Measurements from ENCODE around the gene KTN1.

KTN1 gene

DNA sequence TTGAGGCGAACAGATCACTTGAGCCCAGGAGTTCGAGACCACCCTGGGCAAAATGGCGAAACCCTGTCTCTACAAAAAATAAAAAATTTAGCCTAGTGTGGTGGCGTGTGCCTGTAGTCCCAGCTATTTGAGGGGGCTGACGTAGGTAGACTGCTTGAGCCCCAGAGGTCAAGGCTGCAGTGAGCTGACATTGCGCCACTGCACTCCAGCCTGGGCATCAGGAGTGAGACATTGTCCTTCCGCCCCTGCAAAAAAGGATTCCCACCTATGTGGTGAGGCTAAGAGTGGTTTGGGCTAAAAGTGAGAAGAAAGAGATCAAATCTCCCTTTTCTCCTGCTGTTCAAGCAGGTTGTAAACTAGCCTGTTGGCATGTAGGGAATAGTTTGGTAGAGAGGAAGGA is 5.0 kb upstream of the KTN1 start:
- DNase-seq: no peak
- intact Hi-C loops (cut with DNase I): loop anchor here (5.0 kb wide), 1 partner anchor 163 kb away; the partner anchor contains the start of gene ATG14

DNA sequence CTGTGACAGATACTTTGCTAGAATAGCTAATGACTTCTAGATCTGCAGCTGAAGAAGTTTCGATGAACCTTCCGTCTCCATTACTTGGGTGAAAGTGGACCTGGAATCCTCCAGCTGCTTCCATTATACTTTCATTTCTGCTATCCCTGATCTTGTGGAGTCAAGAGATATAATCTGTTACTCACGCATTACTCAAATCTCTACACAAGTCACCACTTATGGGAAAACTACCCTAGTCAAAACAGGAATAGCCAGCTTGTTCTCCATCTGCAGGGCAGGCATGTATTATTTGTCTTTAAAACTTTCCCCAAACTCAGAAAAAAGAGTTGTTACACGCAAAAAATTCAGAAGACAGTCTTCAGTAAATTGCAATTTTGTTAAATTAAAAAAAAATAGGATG is 2.8 kb upstream of the KTN1 start:
- DNase-seq: no peak
- intact Hi-C loops (cut with DNase I): loop anchor here (5.0 kb wide), 1 partner anchor 165 kb away; the partner anchor contains the start of gene ATG14

DNA sequence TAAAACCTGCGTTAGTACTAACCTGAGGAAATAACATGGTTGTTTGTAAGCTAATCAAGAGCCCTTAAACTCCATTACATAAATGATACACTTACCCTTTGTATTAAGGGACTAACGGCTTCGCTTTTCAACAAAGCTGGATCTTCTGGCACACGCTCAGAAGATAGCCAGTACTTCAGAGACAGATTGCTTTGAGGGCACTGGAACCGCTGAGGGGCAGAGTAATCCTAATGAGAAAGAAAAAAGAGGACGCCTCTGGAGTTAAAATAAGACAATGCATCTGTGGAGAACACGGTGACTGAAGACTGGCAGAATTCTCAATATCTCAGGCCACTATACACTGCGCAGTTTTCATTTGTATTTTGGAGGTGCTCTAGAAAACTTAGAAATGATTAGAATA is 1.5 kb upstream of the KTN1 start:
- no peak for DNase-seq
- intact Hi-C loops (cut with DNase I): loop anchor here (5.0 kb wide), 1 partner anchor 166 kb away; the partner anchor contains the start of gene ATG14

DNA sequence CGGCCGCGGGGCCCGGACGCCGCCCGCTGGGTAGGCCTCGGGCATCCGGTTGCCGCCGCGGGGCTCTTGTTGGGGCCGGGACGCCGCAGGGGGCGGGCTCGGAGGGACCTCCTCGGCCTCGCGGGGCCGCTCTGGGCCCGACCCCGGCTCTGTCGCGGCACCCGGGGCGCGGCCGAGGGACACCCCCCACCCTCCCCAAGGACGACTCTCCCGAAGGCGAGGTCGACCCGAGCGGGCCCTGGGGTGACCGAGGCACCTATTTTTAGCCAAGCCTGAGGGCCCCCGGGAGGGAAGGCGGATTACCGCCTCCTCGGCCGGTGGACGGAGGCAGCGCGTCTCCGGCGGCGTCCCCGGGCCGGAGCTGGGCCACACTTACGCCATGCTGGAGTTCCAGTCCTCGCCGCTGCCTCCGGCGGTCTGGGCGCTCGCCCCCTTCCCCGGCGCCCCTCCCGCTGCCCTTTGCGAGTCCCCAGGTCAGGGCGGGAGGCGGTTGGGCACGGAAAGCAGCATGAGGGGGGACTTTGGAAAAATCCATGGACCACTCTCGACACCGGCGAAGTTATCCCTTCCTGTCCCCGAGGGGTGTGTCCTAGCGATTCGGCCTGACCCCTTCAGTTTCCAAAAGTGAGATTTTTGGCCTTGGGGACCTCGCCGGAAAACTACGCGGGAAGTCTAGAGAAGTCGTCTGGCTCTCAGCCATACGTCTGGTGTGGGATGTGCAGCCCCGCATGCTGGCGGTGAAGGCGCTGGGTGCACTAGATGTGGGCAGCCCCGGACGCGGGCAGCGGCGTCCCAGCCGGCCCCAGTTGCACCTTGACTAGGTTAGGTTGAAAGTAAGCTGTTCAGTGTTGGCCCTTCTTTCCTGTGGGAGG is 699 bp downstream of the KTN1 start:
- intact Hi-C loops (cut with DNase I): loop anchor here (10.0 kb wide), 2 partner anchors 526 to 534 kb away; partner anchors contain the start of genes MAPK1IP1L and PELI2
- DNase-seq: peak in 8 of 10 donors; percentile 22 to 84 (median 33)

DNA sequence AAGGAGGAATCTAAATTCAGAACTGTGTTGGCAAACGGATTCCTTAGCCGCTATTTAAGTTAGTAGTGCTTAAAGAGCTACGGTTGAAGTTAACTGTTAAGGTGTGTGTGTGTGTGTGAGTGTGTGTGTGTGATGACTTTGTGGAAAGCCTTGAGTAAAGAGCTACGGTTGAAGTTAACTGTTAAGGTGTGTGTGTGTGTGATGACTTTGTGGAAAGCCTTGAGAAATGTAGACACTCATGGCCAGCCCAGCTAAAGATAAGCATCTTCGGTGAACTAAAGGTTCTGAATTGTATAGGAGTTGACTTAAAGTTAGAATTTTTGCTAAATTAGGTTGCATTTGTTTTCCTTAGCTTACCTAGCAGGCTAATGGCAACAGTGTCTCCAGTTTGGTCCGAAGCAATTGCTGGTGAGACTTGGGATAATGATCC is 1.4 kb downstream of the KTN1 start:
- intact Hi-C loops (cut with DNase I): loop anchor here (10.0 kb wide), 2 partner anchors 527 to 533 kb away; partner anchors contain the start of genes MAPK1IP1L and PELI2
- DNase-seq: no peak

DNA sequence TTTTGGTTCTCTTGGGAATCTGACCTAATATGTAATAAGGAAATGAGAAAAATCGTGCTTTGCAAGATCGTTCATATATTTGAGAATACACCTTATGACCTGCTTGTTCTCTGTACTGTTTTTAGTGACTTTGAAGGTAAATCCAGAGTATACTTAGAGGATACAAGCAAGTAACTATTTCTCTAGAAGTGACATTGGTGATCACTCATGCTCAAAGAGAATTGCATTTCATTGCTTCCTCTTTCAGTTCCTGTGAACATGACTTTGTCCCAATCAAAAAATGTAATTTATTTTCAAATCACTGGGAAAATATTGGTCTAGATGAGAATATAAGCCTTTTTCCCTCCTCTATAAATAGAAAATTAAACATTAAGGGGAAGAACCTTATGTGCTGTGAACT is 2.7 kb downstream of the KTN1 start:
- DNase-seq: no peak
- intact Hi-C loops (cut with DNase I): loop anchor here (10.0 kb wide), 2 partner anchors 528 to 532 kb away; partner anchors contain the start of genes MAPK1IP1L and PELI2

DNA sequence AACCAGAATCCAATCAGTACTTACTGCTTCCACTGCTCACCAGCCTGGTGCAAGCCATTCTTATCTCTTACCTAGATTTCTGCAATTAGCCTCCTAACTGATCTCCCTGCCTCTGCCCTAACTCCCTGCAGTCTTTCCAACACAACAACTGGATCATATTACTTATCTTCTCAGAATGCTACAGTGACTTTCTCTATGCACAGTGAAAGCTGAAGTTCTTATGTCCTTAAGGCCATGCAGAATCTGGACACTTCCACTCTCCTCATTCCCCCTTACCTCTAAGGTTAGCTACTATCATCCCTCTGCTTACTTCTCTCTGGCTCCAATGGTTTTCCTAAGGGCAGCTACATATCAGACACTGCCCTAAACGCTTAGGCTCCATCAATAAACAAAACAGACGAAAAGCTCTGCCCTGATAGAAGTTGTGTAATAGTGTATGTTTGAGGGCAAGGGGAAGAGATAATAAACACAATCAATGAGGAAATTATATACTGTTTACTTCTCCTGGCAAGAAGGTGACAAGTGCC is 4.0 kb downstream of the KTN1 start:
- no peak for DNase-seq
- intact Hi-C loops (cut with DNase I): loop anchor here (10.0 kb wide), 2 partner anchors 529 to 531 kb away; partner anchors contain the start of genes MAPK1IP1L and PELI2

DNA sequence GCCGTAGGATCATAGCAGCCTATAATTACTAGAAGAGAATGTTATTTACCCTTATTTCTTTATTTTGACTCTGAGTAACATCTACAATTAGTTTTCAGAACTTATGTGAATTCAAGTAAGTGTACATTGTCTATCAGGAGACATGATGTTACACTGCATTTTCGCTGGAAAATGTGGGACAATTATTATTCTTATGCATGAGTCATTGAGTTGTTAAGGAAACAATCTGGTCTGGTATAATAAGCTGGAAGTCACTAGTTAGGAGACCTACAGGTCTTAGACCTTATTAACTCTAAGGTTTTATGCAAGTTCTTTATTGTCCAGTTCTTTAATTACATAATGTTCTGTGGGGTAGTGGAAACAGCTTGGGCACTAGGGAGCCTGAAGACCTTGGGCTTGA is 5.8 kb downstream of the KTN1 start:
- no peak for DNase-seq
- intact Hi-C loops (cut with DNase I): loop anchor here (10.0 kb wide), 2 partner anchors 529 to 531 kb away; partner anchors contain the start of genes MAPK1IP1L and PELI2

DNA sequence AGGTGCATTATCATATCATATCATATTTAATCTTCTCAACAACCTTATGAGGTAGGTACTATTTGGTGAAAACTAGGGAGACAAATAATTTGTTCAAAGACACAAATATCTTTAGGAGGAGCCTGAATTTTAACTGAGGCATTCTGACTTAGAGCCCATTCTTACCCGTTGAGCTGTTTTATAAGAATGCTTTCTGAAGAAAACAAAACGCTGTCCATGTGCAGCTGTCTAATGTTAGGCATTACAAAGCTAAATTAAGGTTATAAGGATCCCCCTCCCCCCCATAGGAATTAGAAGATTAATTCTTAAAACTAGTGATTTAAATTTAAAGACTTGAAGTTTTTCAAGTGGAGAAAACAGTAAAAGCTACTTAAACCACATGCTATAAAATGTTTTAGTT is 6.4 kb downstream of the KTN1 start:
- no peak for DNase-seq
- intact Hi-C loops (cut with DNase I): loop anchor here (10.0 kb wide), 2 partner anchors 528 to 532 kb away; partner anchors contain the start of genes MAPK1IP1L and PELI2

DNA sequence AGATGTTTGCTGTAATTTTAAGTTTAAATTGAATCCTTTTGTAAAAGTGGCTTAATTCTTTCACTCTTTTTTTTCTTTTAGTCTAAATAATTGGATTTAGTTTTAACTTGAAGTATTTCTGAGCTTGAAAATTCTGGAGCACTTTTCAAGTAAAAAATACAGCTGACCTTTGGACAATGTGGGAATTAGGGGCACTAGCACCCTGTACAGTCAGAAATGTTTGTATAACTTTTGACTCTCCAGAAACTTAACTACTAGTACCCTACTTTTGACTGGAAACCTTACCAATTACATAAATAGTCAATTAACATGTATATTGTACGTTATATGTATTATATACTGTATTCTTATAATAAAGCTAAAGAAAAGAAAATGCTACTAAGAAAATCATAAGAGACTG is 7.8 kb downstream of the KTN1 start:
- no peak for DNase-seq
- intact Hi-C loops (cut with DNase I): loop anchor here (10.0 kb wide), 2 partner anchors 527 to 533 kb away; partner anchors contain the start of genes MAPK1IP1L and PELI2

DNA sequence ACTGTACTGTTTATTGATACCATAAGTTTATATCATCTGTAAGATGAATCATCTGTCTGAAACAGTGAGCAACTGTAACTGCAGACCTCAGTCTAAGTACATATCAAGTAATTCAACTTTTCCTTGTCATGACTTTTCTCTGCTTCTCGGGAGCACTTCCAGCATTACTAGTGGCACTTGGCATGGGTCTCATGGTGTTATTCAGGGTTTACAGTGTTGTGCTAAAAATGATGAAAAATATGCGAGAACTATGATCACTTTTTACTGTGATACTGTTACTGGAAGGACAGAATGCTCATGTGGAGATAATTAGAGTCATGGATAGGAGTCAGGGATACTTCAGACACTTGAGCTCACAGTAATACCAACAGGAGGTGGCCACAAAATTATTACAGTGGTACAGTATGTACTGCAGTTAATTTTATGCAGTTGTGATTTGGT is 8.3 kb downstream of the KTN1 start:
- DNase-seq: no peak
- intact Hi-C loops (cut with DNase I): loop anchor here (10.0 kb wide), 2 partner anchors 527 to 533 kb away; partner anchors contain the start of genes MAPK1IP1L and PELI2

DNA sequence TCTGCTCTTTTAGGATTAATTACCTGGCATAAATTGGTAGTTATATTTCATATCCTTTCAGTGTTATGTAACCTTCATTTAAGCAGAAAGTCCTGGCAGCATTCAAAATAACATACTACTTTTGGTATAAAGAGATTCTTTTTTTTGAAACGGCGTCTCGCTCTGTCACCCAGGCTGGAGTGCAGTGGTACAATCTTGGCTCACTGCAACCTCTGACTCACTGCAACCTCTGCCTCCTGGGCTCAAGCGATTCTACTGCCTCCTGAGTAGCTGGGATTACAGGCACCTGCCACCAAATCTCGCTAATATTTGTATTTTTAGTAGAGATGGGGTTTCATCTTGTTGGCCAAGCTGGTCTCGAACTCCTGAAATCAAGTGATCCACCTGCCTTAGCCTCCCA is 9.2 kb downstream of the KTN1 start:
- intact Hi-C loops (cut with DNase I): loop anchor here (10.0 kb wide), 2 partner anchors 526 to 534 kb away; partner anchors contain the start of genes MAPK1IP1L and PELI2

DNA sequence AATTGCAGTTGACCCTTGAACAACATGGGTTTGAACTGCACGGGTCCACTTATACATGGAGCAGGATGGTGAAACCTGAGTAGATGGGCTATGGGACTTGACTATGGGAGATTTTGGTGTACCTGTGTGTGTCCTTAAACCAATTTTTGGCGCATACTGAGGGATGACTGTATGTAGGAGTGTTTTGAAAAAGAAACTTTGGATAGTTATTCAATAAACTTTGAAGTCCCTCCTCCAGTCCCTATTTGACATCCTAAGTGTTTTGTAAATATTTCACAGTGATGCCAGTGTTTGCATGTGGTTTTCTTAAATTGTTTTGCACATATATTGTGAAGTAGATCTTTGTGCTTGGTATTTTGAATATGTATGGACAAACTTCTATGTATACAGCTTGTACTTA is 12.4 kb downstream of the KTN1 start:
- intact Hi-C loops (cut with DNase I): no loop called here
- no peak for DNase-seq

More for the DNA sequence above, 9.2 kb downstream of the KTN1 start:
- no peak for DNase-seq

DNA sequence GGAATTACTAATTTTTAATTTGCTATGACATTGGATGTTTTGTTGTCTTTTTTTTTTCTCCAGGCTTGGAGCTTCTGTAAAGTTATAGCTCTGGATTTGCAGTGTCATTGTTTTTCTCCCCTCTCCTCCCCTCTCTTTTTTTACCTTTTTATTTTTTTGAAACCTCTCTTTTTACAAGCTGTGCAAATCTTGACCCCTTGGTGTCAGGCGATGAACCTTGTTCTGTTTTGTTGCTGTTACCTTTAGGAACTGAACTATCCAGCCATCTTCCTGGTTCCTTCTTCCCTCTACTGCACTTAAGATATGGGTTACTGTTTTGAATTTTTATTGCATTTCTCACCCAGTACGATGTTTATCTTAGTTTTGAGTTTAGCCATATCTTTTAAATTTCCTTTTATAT is 13.7 kb downstream of the KTN1 start:
- no peak for DNase-seq
- intact Hi-C loops (cut with DNase I): no loop called here

DNA sequence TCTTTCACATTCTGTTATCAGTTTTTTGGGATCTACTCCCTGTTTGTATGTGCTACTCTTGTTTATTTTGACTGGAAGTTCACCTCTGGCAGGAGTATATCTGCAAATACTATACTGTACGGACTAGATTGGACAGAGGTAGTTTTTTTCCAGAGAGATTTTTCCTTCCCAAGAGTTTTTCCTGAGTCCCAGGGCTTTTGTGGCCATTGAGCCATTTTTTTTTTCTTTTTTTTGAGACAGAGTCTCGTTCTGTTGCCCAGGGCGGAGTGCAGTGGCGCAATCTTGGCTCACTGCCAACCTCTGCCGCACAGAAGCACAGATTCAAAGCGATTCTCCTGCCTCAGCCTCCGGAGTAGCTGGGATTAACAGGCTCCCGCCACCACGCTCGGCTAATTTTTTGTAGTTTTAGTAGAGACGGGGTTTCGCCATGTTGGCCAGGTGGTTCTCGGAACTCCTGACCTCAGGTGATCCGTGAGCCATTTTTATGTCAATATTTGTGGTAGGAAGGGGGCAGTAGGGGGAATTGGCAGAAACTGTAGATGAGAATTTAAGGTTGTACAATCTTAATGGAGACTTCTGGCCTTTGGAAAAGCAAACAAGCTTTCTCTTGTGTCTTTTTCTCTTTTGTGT is 19.4 kb downstream of the KTN1 start:
- intact Hi-C loops (cut with DNase I): no loop called here
- peak in 1 of 10 donors; percentile 61 for DNase-seq

DNA sequence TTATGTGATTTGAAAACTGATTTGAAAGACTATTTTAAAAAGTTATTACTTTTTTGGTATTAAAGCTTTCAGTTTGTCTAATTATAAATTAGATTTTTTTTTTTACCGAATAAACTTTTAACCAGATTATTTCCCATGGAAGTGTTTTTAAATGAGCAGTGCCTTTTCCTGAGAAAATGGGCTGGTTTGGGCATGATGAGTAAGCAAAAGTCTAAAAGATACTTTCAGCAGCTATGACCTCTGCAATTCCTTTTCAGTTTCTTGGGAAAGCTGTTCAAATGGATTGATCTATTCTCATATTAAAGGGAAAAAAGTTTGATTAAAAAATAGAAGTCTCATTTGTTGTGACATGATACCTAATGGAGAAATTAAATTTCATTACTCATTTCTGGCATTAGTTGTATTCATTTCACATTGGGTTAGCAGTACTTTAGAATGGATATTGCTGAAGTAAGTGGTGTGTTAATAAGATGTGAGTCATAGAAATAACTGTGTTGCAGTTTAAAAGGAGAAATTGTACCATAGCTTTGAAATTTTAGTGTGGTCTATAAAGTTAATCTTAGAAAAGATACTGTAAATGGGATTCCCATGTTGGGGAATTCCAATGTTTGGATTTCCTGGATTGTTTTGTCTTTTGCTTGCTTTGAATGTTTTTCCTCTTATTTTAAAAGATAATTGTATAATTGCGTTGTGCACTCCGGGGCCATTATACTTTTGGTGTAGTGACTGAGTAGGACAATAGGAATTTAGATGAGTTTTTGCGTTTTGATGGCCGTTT is 21.0 kb downstream of the KTN1 start:
- DNase-seq: no peak
- intact Hi-C loops (cut with DNase I): no loop called here

DNA sequence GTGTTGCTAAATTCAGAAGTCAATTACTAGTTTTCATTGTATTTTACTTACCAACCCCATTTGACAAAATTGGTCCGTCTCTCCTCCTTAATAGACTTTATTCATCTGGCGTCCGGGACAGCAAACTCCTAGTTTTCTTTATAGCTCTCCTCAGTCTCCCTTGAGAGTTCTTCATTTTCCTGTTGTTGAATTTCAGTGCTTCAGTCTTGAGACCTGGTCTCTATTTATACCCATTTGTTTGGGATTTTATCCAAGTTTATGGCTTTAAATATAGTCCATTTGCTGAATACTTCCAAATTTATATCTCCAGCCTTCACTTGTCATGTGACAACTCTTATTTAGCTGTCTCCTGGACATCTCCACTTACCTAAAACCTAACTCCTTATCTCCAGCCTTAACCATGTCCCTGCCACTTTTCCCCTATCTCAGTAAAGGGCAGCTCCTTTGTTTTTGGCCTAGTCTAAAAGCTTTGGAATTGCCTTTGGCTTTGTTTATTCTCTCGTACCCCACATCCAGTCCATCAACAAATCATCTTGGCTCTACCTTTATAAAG is 23.5 kb downstream of the KTN1 start:
- intact Hi-C loops (cut with DNase I): no loop called here
- DNase-seq: no peak

DNA sequence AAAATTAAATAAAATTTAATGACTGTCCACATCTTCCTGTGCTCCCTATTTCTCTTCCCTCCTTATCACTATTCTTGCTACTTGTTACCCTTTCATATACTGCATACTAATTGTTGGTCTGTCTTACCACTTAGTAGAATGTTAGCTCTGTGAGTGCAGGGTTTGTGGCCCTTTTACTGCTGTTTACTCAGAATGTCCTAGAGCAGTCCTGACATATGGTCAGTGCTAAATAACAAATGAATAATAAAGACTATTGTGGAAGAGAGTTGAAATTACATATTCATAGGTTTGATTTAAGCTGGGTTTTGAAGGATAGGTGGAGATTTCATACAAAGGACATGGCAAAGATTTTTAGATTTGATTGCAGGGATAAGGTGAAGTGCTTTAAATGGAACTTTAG is 24.5 kb downstream of the KTN1 start:
- no peak for DNase-seq
- intact Hi-C loops (cut with DNase I): no loop called here

DNA sequence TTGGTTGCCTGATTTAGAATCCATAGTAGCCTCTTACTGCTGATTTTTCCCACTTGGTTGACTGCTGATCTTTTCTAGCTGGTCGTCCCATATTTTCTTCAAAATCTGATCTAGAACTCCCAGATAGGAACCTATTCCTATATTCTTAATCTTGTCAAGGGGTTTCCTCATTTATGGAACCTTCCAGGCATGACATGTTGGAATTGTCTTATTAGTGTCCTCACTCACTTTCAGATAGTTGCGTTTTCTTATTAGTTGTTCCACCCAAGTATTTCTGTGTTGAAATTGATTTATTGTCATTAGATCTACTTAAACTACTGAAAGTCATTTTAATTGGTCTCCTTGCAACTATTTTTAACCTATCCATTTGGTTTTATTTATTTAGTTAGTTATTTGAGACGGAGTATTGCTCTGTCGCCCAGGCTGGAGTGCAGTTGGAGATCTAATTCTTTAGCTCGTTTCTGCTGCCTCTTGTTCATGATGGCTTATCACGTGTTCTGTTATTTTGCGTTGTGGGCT is 25.0 kb downstream of the KTN1 start:
- no peak for DNase-seq
- intact Hi-C loops (cut with DNase I): no loop called here

Measured in posterior cingulate gyrus (tissue), 11 donors.